ENCODE results near the gene ZBTB24. TPM values are rescaled to one million over a fixed set of nuclear protein-coding genes. Genes with fewer than 3 reads are reported as not detected.

The ZBTB24 gene
- total RNA-seq (2021) = 25.6 and 27.3 TPM in 2 replicates
- long read RNA-seq, full-length matches to known transcripts = 8 of 22 reads
- long read RNA-seq, partial matches to known transcripts = 4 of 22 reads
- long read RNA-seq, other reads (novel, unspliced or antisense) = 10 of 22 reads

DNA sequence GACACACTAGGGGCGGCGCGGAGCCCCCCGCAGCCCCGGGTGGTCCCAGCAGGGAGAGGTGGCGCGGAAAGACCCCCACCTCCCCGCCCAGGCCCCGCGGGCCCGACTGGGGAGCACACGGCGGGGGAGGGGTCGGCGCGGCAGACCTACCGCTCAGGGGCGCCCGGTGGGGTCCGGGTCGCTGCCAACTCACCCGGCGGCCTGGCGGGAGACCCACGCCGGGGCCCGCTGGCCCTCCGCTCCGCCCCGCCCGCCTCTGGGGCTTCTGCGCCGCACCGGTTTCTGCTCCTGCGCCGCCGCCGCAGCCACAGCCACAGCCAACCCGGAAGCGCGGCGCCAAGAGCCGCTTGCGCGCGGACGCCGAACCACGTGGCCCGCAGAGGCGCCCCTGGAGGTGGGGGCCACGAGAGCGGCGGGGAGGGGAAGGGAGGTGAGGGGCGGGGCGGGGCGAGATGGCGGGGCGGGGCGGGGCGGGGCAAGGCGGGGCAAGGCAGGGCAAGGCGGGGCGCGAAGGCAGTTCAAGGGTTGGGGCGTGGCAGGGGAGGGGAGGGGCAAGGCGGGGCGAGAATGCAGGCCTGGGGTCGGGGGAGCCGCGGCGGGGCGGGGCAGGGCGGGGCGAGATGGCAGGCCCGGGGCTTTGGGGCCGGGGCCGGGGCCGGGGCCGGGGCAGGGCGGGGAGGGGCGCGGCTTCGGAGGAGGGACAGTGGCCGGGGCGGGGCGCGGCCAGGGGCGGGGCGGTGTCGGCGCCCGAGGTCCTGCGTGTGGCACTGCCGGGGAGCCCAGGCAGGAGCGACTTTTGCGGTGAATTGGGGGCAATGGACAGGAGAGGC, at the start of gene ZBTB24:
ZBTB24 (minus strand) TSS at position 315 of the 830 bp plus-strand sequence. CDS start 1,193 bp downstream, outside the sequence.
- Histone ChIP-seq H3K14ac (ENCODE audit: insufficient read depth, low read length) (peak within 1 kb of the TSS; percentile 84; the same call in 1 of the 2 replicates), H3K27ac (ENCODE audit: insufficient read length, low read depth, low read length) (no peak within 1 kb of the TSS), H3K23ac (ENCODE audit: insufficient read length, low read depth, low read length) (no peak within 1 kb of the TSS), H2AK5ac (ENCODE audit: insufficient read length, low read length) (no peak within 1 kb of the TSS), H2BK5ac (ENCODE audit: insufficient read length, low read length) (no peak within 1 kb of the TSS), H2BK12ac (ENCODE audit: insufficient read length, low read depth, low read length) (no peak within 1 kb of the TSS), H4K8ac (replicated peaks; ENCODE audit: insufficient read length, low read depth, low read length) (no peak within 1 kb of the TSS), H4K5ac (ENCODE audit: insufficient read length, low read depth, low read length) (no peak within 1 kb of the TSS), H3K9ac (ENCODE audit: extremely low read depth, insufficient read length, low read length) (peak within 1 kb of the TSS; percentile 70), H3K56ac (ENCODE audit: insufficient read length, low read depth, low read length) (no peak within 1 kb of the TSS), H3K79me2 (ENCODE audit: insufficient read depth, low read length) (peaks cover 27% of the 10 kb centered on the region; the same call in 1 of the 2 replicates), H3K4me1 (ENCODE audit: insufficient read depth, low read length) (peaks cover 13% of the 10 kb centered on the region; the same call in 1 of the 2 replicates), H3K18ac (ENCODE audit: insufficient read length, low read depth, low read length) (peak within 1 kb of the TSS; percentile 26), H2BK20ac (ENCODE audit: low read depth, low read length, poor library complexity, severe bottlenecking) (no peak within 1 kb of the TSS), H3K4me2 (ENCODE audit: insufficient read depth, insufficient read length, low read length) (peak within 1 kb of the TSS; percentile 99), H3T11ph (ENCODE audit: low read length) (no peak within 1 kb of the TSS), H2BK120ac (ENCODE audit: low read depth, low read length, poor library complexity, severe bottlenecking) (no peak within 1 kb of the TSS), H3K23me2 (ENCODE audit: insufficient read length, low read depth, low read length, poor library complexity, severe bottlenecking) (peaks cover 4% of the 10 kb centered on the region), H3K9me3 (ENCODE audit: control insufficient read depth, low read depth, low read length) (no peaks in the 10 kb centered on the region), H3K27me3 (ENCODE audit: insufficient read depth, low read length) (no peaks in the 10 kb centered on the region), H2BK15ac (ENCODE audit: low read depth, low read length) (no peak within 1 kb of the TSS), H4K20me1 (ENCODE audit: control insufficient read depth, insufficient read depth, insufficient read length) (no peaks in the 10 kb centered on the region), H2AFZ (ENCODE audit: low read length) (no peak within 1 kb of the TSS), H3K79me1 (ENCODE audit: insufficient read depth, low read depth, low read length, poor library complexity, severe bottlenecking) (peaks cover 2% of the 10 kb centered on the region), H4K91ac (ENCODE audit: insufficient read length, low read depth, low read length) (no peak within 1 kb of the TSS), H3K4ac (ENCODE audit: low read depth, low read length) (no peak within 1 kb of the TSS)
- no CpG with 5 or more reads among the region's 97 CpGs for WGBS (ENCODE audit: extremely low coverage, insufficient read length, low lambda C conversion rate)
- Mint-ChIP-seq H3K4me3 (peak within 1 kb of the TSS; percentile 90 to 93), H3K27me3 (ENCODE audit: low read depth) (peaks cover 3% of the 10 kb centered on the region; the same call in 1 of the 2 replicates), H3K9me3 (no peaks in the 10 kb centered on the region), H3K27ac (peak within 1 kb of the TSS; percentile 49 to 88 (median 79); a peak in 5 of 7 replicates), H3K4me1 (peaks cover 49 to 52% of the 10 kb centered on the region in 2 experiments), H3K36me3 (ENCODE audit: insufficient read depth in 1 of 3, low read depth in 3 of 3) (peaks cover 15 to 39% (median 31%) of the 10 kb centered on the region in 3 experiments)
- TF ChIP-seq, protein P1, sequence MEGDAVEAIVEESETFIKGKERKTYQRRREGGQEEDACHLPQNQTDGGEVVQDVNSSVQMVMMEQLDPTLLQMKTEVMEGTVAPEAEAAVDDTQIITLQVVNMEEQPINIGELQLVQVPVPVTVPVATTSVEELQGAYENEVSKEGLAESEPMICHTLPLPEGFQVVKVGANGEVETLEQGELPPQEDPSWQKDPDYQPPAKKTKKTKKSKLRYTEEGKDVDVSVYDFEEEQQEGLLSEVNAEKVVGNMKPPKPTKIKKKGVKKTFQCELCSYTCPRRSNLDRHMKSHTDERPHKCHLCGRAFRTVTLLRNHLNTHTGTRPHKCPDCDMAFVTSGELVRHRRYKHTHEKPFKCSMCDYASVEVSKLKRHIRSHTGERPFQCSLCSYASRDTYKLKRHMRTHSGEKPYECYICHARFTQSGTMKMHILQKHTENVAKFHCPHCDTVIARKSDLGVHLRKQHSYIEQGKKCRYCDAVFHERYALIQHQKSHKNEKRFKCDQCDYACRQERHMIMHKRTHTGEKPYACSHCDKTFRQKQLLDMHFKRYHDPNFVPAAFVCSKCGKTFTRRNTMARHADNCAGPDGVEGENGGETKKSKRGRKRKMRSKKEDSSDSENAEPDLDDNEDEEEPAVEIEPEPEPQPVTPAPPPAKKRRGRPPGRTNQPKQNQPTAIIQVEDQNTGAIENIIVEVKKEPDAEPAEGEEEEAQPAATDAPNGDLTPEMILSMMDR (conservative IDR thresholded peaks at IDR 0.05) = no peak
- DNase-seq = peak; percentile 96

Data from H9 (cell line).